ENCODE results near the gene HIP1R. TPM values are rescaled to one million over a fixed set of nuclear protein-coding genes. Genes with fewer than 3 reads are reported as not detected.

HIP1R gene
- total RNA-seq (ENCODE audit: low replicate concordance) = 11.1 and 11.2 TPM in 2 replicates

GRCh38 chr12:122834921-122835749, at the start of gene HIP1R:
TSS of gene HIP1R (plus strand) at chr12:122835457. CDS start at chr12:122835551, 94 bp downstream.
- no peak for TF ChIP-seq CTCF (IDR thresholded peaks at IDR 0.05; ENCODE audit: insufficient read depth, low read length)
- peak within 1 kb of the TSS; percentile 71 for H3K4me3 ChIP-seq (ENCODE audit: low read depth, low read length)
- no peak for DNase-seq (ENCODE audit: low read depth)

GRCh38 chr12:122785503-122785902, 49.8 kb upstream of the HIP1R start:
- DNase-seq (ENCODE audit: low read depth) = no peak
- no peak for TF ChIP-seq CTCF (IDR thresholded peaks at IDR 0.05; ENCODE audit: insufficient read depth, low read length)
- no peak overlapping the region for H3K4me3 ChIP-seq (ENCODE audit: low read depth, low read length)

- DNase-seq (ENCODE audit: low read depth) = peak; percentile 68
- H3K4me3 ChIP-seq (ENCODE audit: low read depth, low read length) = no peak overlapping the region
- TF ChIP-seq CTCF (IDR thresholded peaks at IDR 0.05; ENCODE audit: insufficient read depth, low read length) = no peak
Measured at GRCh38 chr12:122788387-122788786, 46.9 kb upstream of the HIP1R start.

GRCh38 chr12:122789637-122790036, 45.6 kb upstream of the HIP1R start:
- DNase-seq (ENCODE audit: low read depth) = no peak
- H3K4me3 ChIP-seq (ENCODE audit: low read depth, low read length) = no peak overlapping the region

GRCh38 chr12:122790393-122791075, 44.7 kb upstream of the HIP1R start:
- no peak for DNase-seq (ENCODE audit: low read depth)
- no peak overlapping the region for H3K4me3 ChIP-seq (ENCODE audit: low read depth, low read length)
- TF ChIP-seq CTCF (IDR thresholded peaks at IDR 0.05; ENCODE audit: insufficient read depth, low read length) = no peak

More at GRCh38 chr12:122789637-122790036, 45.6 kb upstream of the HIP1R start:
- no peak for TF ChIP-seq CTCF (IDR thresholded peaks at IDR 0.05; ENCODE audit: insufficient read depth, low read length)

- peak; percentile 67 for TF ChIP-seq CTCF (IDR thresholded peaks at IDR 0.05; ENCODE audit: insufficient read depth, low read length)
- peak; percentile 82 for DNase-seq (ENCODE audit: low read depth)
- H3K4me3 ChIP-seq (ENCODE audit: low read depth, low read length) = no peak overlapping the region
Measured at GRCh38 chr12:122793685-122794106, 41.6 kb upstream of the HIP1R start.
